GM19025 (cell line): ENCODE results near the gene GPR107.
A peak's percentile ranks its signal among the peaks of the same experiment; 100 is the strongest.

Source experiments
- ATAC-seq: cut with Tn5 transposase; IDR thresholded peaks from one replicate; pipeline ENCODE4 v1.9.1; 2021; ENCODE audit warnings: mild to moderate bottlenecking, low read depth, moderate library complexity; ENCODE audit not compliant: unreplicated experiment

GPR107 gene

GRCh38 chr9:130107234-130107861, 53.6 kb downstream of the GPR107 start:
- no peak for ATAC-seq

GRCh38 chr9:130107955-130108354, 54.2 kb downstream of the GPR107 start:
- ATAC-seq = no peak

- ATAC-seq = no peak
Measured at GRCh38 chr9:130110166-130110565, 56.5 kb downstream of the GPR107 start.

- ATAC-seq = no peak
Measured at GRCh38 chr9:130110596-130111021, 56.9 kb downstream of the GPR107 start.

- ATAC-seq = no peak
Measured at GRCh38 chr9:130111786-130112537, 58.3 kb downstream of the GPR107 start.

- no peak for ATAC-seq
Measured at GRCh38 chr9:130112538-130113151, 58.9 kb downstream of the GPR107 start.

GRCh38 chr9:130114741-130115140, 61.0 kb downstream of the GPR107 start:
- ATAC-seq = no peak

- ATAC-seq = no peak
Measured at GRCh38 chr9:130116346-130116745, 62.6 kb downstream of the GPR107 start.

GRCh38 chr9:130117376-130117775, 63.7 kb downstream of the GPR107 start:
- no peak for ATAC-seq

GRCh38 chr9:130117816-130118632, 64.3 kb downstream of the GPR107 start:
- no peak for ATAC-seq

GRCh38 chr9:130118841-130119518, 65.3 kb downstream of the GPR107 start:
- ATAC-seq = no peak

GRCh38 chr9:130119519-130120298, 66.0 kb downstream of the GPR107 start:
- no peak for ATAC-seq

- no peak for ATAC-seq
Measured at GRCh38 chr9:130120299-130120587, 66.5 kb downstream of the GPR107 start.

GRCh38 chr9:130120832-130121231, 67.1 kb downstream of the GPR107 start:
- ATAC-seq = no peak

- ATAC-seq = no peak
Measured at GRCh38 chr9:130122456-130122855, 68.8 kb downstream of the GPR107 start.

- ATAC-seq = no peak
Measured at GRCh38 chr9:130124085-130124860, 70.6 kb downstream of the GPR107 start.

- ATAC-seq = no peak
Measured at GRCh38 chr9:130126721-130127433, 73.2 kb downstream of the GPR107 start.

GRCh38 chr9:130128251-130128650, 74.5 kb downstream of the GPR107 start:
- ATAC-seq = peak; percentile 53
